ENCODE measurements around the gene SERINC5.

The SERINC5 gene

GRCh38 chr5:80097451-80097850 lies 158.4 kb downstream of the SERINC5 start:
- no peak for DNase-seq (ENCODE audit: low spot score)

DNA sequence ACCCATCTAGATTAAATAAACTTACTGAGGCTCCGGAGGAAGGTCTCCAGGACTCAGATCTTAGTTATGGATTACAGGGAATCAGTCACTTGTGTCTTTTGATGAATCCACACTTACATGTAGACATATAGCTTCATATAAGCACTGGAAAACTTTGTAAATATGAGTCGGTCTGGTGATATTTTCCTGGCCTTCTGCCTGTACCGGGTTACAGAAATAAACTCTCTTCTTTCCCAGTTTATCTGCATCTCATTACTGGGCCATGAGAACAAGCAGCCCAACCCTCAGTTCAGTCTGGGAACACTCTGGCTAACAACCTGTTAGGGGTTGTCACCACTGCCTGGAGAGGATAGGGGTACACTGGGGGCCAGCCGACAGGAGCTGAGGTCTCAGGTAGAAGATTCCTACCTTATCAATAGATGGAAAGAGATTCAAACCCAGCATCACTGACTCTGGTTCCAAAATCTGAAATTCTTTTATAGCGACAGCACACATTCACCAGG lies 161.6 kb downstream of the SERINC5 start:
- no peak for DNase-seq (ENCODE audit: low spot score)

DNA sequence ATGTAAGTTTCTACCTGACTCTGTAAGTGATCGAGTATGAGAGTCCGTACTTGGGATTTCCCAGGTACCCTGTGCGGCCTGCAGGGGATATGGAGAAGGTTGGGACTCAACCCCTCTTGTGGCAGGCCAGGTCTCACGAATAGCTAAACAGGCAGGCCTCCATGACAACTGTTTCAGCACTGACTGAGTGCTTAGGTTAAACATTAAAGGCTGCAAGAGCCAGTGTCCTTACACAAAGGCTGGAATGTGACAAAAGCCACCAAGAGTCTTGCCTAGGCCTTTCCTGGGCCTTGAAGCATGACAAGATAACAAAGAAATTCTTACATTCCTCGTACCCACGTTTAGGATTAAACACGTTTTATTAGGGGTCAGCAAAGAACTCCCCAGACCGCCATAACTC lies 162.1 kb downstream of the SERINC5 start:
- DNase-seq (ENCODE audit: low spot score) = no peak

GRCh38 chr5:80092486-80093107 lies 163.3 kb downstream of the SERINC5 start:
- DNase-seq (ENCODE audit: low spot score) = no peak

DNA sequence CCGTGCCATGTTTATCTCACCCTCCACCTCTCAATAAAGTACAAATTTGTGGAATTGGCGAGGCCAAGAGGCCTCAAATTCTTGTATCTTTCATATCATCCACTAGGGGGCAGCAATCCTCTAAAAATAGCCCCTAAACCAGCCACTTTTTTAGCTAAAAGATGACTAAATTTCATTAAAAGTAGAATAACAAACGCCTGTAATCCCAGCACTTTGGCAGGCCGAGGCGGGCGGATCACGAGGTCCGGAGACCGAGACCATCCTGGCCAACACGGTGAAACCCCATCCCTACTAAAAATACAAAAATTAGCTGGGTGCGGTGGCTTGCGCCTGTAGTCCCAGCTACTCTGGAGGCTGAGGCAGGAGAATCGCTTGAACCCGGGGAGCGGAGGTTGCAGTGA lies 164.1 kb downstream of the SERINC5 start:
- DNase-seq (ENCODE audit: low spot score) = peak; percentile 80

DNA sequence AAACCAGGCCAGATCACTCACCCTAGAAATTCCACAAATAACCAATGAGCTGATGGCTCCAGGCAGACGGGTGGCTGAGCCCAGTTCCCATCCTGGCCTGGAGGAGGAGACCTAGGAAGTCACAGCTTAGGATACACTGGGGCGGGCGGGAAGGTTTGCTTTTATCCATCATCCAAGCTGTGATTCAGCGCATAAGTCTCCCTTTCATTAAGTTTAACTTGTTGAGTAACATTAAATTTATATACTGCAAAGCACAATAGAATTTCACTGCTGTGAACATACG lies 165.0 kb downstream of the SERINC5 start:
- no peak for DNase-seq (ENCODE audit: low spot score)

DNA sequence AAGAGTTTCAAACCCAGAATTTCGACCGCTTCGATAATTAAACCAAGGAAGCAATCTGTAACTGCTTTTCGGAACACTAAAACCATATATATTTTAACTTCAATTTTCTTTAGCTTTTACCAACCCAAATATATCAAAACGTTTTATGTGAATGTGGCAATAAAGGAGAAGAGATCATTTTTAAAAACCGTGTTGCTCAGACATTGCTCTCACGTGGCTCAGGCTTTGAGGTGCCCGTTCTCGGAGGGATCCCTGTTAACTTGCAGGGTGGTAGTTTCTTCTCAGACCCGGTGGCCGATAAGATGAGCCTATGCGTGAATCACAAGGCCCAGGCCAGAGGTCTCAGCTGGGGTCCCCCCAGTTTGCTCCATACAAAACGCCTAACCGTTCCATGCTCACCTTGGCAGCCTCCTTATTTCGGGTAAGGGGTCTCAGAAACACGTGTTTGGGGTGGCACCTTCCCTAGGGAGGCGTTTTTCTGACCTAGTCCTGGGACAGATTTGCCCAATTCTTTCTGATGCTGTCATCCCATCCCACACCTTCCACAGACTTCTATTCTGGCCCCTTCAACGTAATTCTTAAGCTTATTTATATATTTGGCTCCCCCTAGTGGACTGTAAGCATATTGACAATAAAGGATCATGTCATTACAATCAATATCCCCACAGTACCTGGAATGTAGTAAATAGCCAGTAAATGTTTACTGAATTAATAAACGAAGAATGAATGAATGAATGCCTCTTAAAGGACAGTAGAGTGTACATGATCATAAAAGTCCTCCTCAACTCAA lies 172.6 kb downstream of the SERINC5 start:
- peak; percentile 77 for DNase-seq (ENCODE audit: low spot score)

DNA sequence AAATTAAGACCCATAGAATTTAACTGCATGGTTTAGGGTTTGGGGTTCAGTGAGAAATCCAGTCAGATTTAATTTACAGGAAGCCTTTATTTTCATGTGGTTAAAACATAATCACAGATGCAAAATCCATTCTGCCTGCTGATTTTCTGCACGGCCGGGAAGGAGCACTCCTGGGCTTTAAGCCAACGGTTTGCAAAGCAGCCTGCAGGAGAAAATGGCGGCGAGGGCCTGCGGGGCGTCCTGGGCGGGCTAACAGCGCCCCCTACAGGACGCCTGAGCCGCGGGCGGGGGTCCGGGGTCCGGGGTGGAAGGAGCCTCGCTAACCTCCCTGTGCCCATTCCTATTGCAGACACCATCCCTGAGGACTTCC lies 173.1 kb downstream of the SERINC5 start:
- peak; percentile 65 for DNase-seq (ENCODE audit: low spot score)

- DNase-seq (ENCODE audit: low spot score) = no peak
Measured at GRCh38 chr5:80082281-80082680, 173.6 kb downstream of the SERINC5 start.

DNA sequence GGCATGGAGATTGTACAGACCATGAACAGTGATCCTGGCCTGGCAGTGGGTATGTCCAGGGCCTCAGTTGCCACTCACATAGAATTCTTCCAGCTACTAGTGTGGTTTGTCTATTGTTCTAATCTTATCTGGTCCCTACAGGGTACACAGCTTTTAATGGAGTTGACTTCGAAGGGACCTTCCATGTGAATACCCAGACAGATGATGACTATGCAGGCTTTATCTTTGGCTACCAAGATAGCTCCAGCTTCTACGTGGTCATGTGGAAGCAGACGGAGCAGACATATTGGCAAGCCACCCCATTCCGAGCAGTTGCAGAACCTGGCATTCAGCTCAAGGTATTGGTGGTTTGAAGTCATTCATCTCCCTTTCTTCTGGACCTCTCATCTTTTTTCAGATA lies 176.9 kb downstream of the SERINC5 start:
- peak; percentile 47 for DNase-seq (ENCODE audit: low spot score)

GRCh38 chr5:80077051-80077714 lies 178.7 kb downstream of the SERINC5 start:
- DNase-seq (ENCODE audit: low spot score) = peak; percentile 44

GRCh38 chr5:80076131-80077050 lies 179.5 kb downstream of the SERINC5 start:
- no peak for DNase-seq (ENCODE audit: low spot score)

GRCh38 chr5:80072103-80073073 lies 183.5 kb downstream of the SERINC5 start:
- no peak for DNase-seq (ENCODE audit: low spot score)

DNA sequence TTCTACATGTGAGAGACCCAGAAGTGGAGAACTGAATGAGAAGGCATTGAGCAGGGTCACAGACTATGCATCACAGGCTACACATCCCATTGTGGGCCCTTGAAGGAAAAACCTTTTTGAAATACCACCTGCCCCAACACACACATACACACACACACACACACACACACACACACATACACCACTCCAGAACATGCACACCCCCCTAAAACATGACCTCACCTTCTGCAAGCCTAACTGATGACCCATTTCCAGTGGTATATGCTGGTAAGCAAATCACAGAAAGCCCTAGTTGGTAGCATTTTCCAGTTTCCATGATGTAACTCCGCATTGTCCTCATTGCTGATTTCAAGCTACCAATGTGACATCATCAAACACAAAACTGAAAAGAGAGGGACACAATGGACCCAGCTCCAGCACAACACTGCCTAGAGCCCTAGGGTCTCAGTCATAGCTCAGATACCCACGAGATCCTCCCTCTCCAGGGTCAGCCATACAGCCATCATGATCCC lies 184.3 kb downstream of the SERINC5 start:
- DNase-seq (ENCODE audit: low spot score) = no peak

DNA sequence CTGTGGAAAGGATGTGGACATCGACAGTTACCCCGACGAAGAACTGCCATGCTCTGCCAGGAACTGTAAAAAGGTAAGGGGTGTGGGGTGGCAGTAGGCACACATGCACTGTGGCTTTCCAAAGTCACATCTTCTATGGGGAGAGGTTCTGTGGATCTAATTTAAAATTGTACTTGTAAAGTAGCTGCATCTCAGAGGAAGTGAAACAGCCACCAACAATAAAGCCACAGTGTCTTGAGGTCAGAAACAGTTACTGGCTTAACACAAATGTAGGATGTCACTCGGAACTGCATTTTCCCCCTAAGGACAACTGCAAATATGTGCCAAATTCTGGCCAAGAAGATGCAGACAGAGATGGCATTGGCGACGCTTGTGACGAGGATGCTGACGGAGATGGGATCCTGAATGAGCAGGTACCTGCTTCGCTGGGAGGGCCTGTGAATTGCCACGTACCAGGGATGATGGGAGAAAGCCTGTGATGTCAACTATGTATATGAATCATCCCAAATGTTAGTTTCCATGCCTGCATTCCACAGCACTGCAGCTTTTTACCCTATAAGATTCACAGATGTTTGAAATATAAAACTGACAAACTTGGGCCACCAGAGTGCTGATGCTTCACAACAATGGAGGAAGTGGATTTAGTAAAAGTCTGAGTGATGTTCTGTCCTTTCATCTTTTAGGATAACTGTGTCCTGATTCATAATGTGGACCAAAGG lies 185.4 kb downstream of the SERINC5 start:
- DNase-seq (ENCODE audit: low spot score) = no peak

- no peak for DNase-seq (ENCODE audit: low spot score)
Measured at GRCh38 chr5:80069918-80070318, 185.9 kb downstream of the SERINC5 start.

- DNase-seq (ENCODE audit: low spot score) = no peak
Measured at GRCh38 chr5:80069251-80069800, 186.5 kb downstream of the SERINC5 start.

GRCh38 chr5:80068775-80069174 lies 187.1 kb downstream of the SERINC5 start:
- DNase-seq (ENCODE audit: low spot score) = no peak

DNA sequence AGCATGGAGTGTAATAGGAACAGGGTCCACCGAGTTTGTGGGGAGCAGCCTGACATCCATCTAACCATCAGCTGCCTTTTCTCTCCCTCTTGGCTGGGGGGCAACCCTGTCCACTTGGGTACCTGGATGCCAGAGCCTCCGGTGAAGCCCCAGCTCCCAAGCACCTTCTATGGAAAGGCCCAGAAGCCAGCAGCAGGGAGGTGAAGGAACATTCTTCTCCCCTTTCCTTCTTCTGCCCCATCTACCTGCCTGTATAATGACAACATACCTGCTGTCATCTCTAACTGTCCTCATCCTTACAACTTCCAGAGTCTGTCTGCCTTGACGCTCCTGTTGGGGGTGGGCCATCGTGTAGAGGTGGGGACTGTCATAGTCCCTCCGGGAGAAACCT lies 187.6 kb downstream of the SERINC5 start:
- DNase-seq (ENCODE audit: low spot score) = no peak

Data from hematopoietic multipotent progenitor cell treated with erythropoietin and hydrocortisone succinate and interleukin-3 and kit ligand, for 17 days (in vitro differentiated cells).